Activated CD8-positive, alpha-beta T cell treated with anti-CD3 and anti-CD28 coated beads, Interleukin-2, amount 10 ng/mL, durations not matched to agents 7 days and 5 days (primary cell): Measurements from ENCODE around the gene PSMB8. TPM values are rescaled to one million over a fixed set of nuclear protein-coding genes. Genes with fewer than 3 reads are reported as not detected.

Source experiments
- ATAC-seq: fragments of 150-1000 bp; cut with Tn5 transposase; one replicate; pipeline ENCODE4 v1.10.0; 2021; ENCODE audit warnings: moderate library complexity
- CTCF ChIA-PET: fragments of 350-600 bp; sonication (Branson Sonifier 250); formaldehyde crosslinking; loops from one replicate; lab custom pipeline; 2021; ENCODE audit warnings: antibody characterized with exemption; lab: Charles Lee
- POLR2A ChIA-PET: fragments of 350-600 bp; sonication (Branson Sonifier 250); formaldehyde crosslinking; loops from one replicate; lab custom pipeline; 2021; ENCODE audit warnings: antibody characterized with exemption; lab: Charles Lee
- DNase-seq: peaks from one replicate; pipeline ENCODE4 v3.0.0-alpha.2; 2020
- H3K27ac Mint-ChIP-seq: one replicate; pipeline ENCODE4 v1.8.0; 2021; ENCODE audit warnings: mild to moderate bottlenecking, mixed read lengths
- H3K27me3 Mint-ChIP-seq: one replicate; pipeline ENCODE4 v1.8.0; 2021; ENCODE audit warnings: low read depth, mixed read lengths
- H3K36me3 Mint-ChIP-seq: one replicate; pipeline ENCODE4 v1.8.0; 2021; ENCODE audit warnings: low read depth, mixed read lengths
- H3K4me1 Mint-ChIP-seq: one replicate; pipeline ENCODE4 v1.8.0; 2021; ENCODE audit warnings: low read depth, mixed read lengths
- H3K4me3 Mint-ChIP-seq: one replicate; pipeline ENCODE4 v1.8.0; 2021; ENCODE audit warnings: mild to moderate bottlenecking, mixed read lengths
- H3K9me3 Mint-ChIP-seq: one replicate; pipeline ENCODE4 v1.8.0; 2022; ENCODE audit warnings: mixed read lengths; ENCODE audit not compliant: insufficient read depth
- total RNA-seq, 2 experiments: library from RNA; stranded (reverse); gene quantifications; one replicate each; pipeline ENCODE4 v1.2.3, GENCODE V29; 2021

Gene PSMB8
- total RNA-seq, 2 experiments from 2014 or later: 385 to 397 TPM

GRCh38 chr6:32857156-32857891, 13.5 kb upstream of the PSMB8 start:
- H3K4me1 Mint-ChIP-seq: peaks cover 48% of the 10 kb centered on the region
- ATAC-seq: no peak
- peak overlapping the region; percentile 60 for H3K27ac Mint-ChIP-seq
- CTCF ChIA-PET: interaction anchor here (0.5 to 9.6 kb wide), 7 partner anchors 10 to 625 kb away, joined by 3 to 400 read pairs (median 9); partner anchors contain the start of genes BRD2, HLA-DMA and TAP2
- H3K27me3 Mint-ChIP-seq: no peaks in the 10 kb centered on the region
- peaks cover 82% of the 10 kb centered on the region for H3K36me3 Mint-ChIP-seq
- H3K4me3 Mint-ChIP-seq: no peak overlapping the region
- H3K9me3 Mint-ChIP-seq: no peaks in the 10 kb centered on the region
- DNase-seq: no peak
- POLR2A ChIA-PET: interaction anchor here (0.6 to 9.1 kb wide), 7 partner anchors 10 to 127 kb away, joined by 3 to 812 read pairs (median 4); partner anchors contain the start of genes PSMB8 and TAP2

GRCh38 chr6:32855467-32856174, 11.8 kb upstream of the PSMB8 start:
- peak overlapping the region; percentile 97 for H3K4me3 Mint-ChIP-seq
- H3K27ac Mint-ChIP-seq: peak overlapping the region; percentile 100
- DNase-seq (peak; percentile 19), ATAC-seq (no peak)
- peaks cover 55% of the 10 kb centered on the region for H3K4me1 Mint-ChIP-seq
- peaks cover 84% of the 10 kb centered on the region for H3K36me3 Mint-ChIP-seq
- POLR2A ChIA-PET: interaction anchor here (1.0 to 9.1 kb wide), 7 partner anchors 9 to 394 kb away, joined by 3 to 812 read pairs (median 21); partner anchors contain the start of genes BRD2, PSMB8 and TAP2
- H3K9me3 Mint-ChIP-seq: no peaks in the 10 kb centered on the region
- H3K27me3 Mint-ChIP-seq: no peaks in the 10 kb centered on the region
- CTCF ChIA-PET: interaction anchor here (0.8 to 9.6 kb wide), 12 partner anchors 11 to 611 kb away, joined by 3 to 400 read pairs (median 8); partner anchors contain the start of genes HLA-DMA, PSMB8 and TAP2

- Mint-ChIP-seq H3K27ac (peak overlapping the region; percentile 100), H3K27me3 (no peaks in the 10 kb centered on the region), H3K9me3 (no peaks in the 10 kb centered on the region), H3K36me3 (peaks cover 87% of the 10 kb centered on the region), H3K4me1 (peaks cover 60% of the 10 kb centered on the region), H3K4me3 (peak overlapping the region; percentile 97)
- ATAC-seq: peak; percentile 42
- ChIA-PET POLR2A (interaction anchor here (0.6 to 9.1 kb wide), 12 partner anchors 9 to 395 kb away, joined by 3 to 812 read pairs (median 4); partner anchors contain the start of genes BRD2, PSMB8 and TAP2), CTCF (interaction anchor here (0.7 to 9.6 kb wide), 13 partner anchors 10 to 610 kb away, joined by 3 to 400 read pairs (median 11); partner anchors contain the start of genes HLA-DMA, PSMB8 and TAP2)
- peak; percentile 80 for DNase-seq
Observed at GRCh38 chr6:32854376-32855178, 10.7 kb upstream of the PSMB8 start.

DNA sequence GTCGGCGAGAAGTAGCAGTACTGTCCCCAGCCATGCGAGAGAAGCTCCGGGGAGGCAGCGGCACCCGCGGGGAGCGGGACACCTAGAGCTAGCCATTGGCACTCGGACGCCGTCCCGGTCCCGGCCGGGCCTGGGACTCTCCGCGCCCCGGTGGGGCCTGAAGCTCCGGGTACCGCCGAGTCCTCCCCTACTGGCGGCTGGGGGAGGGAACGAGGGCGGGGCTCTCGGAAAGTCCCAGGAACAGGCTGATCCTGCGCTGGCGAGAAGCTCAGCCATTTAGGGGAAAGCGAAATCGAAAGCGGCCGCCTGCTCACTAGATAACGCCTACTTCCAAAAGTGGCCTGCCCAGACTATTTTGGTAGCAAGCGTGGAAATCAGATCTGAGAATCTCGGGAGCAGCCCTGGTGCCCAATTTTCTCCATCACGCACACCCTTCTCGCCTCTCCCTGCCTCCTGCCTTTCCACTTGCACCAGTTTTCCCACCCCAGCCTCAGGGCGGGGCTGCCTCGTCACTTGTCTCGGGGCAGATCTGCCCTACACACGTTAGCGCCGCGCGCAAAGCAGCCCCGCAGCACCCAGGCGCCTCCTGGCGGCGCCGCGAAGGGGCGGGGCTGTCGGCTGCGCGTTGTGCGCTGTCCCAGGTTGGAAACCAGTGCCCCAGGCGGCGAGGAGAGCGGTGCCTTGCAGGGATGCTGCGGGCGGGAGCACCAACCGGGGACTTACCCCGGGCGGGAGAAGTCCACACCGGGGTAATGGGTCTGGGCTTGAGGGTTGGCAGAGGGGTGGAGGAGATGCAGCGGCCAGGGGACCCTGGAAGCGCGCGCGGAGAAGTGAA, 9.9 kb upstream of the PSMB8 start, which contains the start of the genes PSMB9 and TAP1:
Gene PSMB9, plus strand, starts transcription at position 652 of the 835 bp plus-strand sequence. Its CDS starts 38 bp downstream, at position 690.
Gene TAP1, minus strand, starts transcription at position 164 of the 835 bp plus-strand sequence. Its CDS starts 68 bp downstream, at position 96.
- Mint-ChIP-seq H3K4me1 (peaks cover 58% of the 10 kb centered on the region), H3K4me3 (peak within 1 kb of the TSS; percentile 97), H3K9me3 (no peaks in the 10 kb centered on the region), H3K27me3 (no peaks in the 10 kb centered on the region), H3K36me3 (peaks cover 85% of the 10 kb centered on the region), H3K27ac (peak within 1 kb of the TSS; percentile 100)
- ATAC-seq (peak; percentile 85), DNase-seq (peak; percentile 97)
- ChIA-PET CTCF (interaction anchor here (0.7 to 9.6 kb wide), 21 partner anchors 9 to 609 kb away, joined by 3 to 400 read pairs (median 4); partner anchors contain the start of genes BRD2, HLA-DMA, HLA-DPB1 and PSMB8), POLR2A (interaction anchor here (0.7 to 9.1 kb wide), 17 partner anchors 10 to 556 kb away, joined by 3 to 812 read pairs (median 4); partner anchors contain the start of genes BRD2, HLA-DMA, PSMB8 and TAP2)

GRCh38 chr6:32852844-32853540, 9.1 kb upstream of the PSMB8 start:
- Mint-ChIP-seq H3K27ac (peak overlapping the region; percentile 100), H3K4me3 (peak overlapping the region; percentile 97), H3K27me3 (no peaks in the 10 kb centered on the region), H3K4me1 (peaks cover 58% of the 10 kb centered on the region), H3K36me3 (peaks cover 86% of the 10 kb centered on the region), H3K9me3 (no peaks in the 10 kb centered on the region)
- peak; percentile 18 for ATAC-seq
- POLR2A ChIA-PET: interaction anchor here (0.8 to 9.1 kb wide), 13 partner anchors 11 to 131 kb away, joined by 3 to 812 read pairs (median 7); partner anchors contain the start of genes BRD2, HLA-DMA, PSMB8 and TAP2
- DNase-seq: peak; percentile 58
- CTCF ChIA-PET: interaction anchor here (0.7 to 9.6 kb wide), 18 partner anchors 8 to 223 kb away, joined by 3 to 400 read pairs (median 4); partner anchors contain the start of genes BRD2, HLA-DMA, HLA-DPB1 and PSMB8

- H3K4me3 Mint-ChIP-seq: peak overlapping the region; percentile 97
- peak; percentile 53 for DNase-seq
- ChIA-PET CTCF (interaction anchor here (1.1 to 9.6 kb wide), 7 partner anchors 7 to 132 kb away, joined by 5 to 400 read pairs (median 44); partner anchors contain the start of genes BRD2, PSMB8 and TAP2), POLR2A (interaction anchor here (1.0 to 9.1 kb wide), 14 partner anchors 10 to 132 kb away, joined by 3 to 812 read pairs (median 15); partner anchors contain the start of genes BRD2, HLA-DMA, PSMB8 and TAP2)
- no peak for ATAC-seq
- peaks cover 58% of the 10 kb centered on the region for H3K4me1 Mint-ChIP-seq
- H3K9me3 Mint-ChIP-seq: no peaks in the 10 kb centered on the region
- peak overlapping the region; percentile 100 for H3K27ac Mint-ChIP-seq
- peaks cover 86% of the 10 kb centered on the region for H3K36me3 Mint-ChIP-seq
- H3K27me3 Mint-ChIP-seq: no peaks in the 10 kb centered on the region
Observed at GRCh38 chr6:32852018-32852843, 8.4 kb upstream of the PSMB8 start.

DNA sequence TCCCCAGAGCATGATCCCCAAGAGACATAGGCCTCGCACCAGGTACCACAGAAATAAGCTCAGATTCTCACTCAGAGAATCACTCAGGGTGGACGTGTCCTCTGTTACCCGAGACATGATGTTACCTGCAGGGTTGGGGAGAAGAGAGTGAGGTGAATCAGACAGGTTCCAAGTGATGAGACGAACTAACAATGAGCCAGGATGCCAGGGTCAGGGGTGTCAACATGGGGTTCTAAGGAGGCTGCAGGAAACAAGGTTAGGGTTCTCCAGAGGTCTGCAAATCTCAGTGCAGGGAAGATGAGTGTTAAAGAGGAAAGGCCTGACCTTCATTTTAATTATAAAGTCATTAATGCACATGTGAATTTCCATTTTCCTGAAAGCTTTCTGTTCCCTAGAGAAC, 7.2 kb upstream of the PSMB8 start:
- POLR2A ChIA-PET: interaction anchor here (1.0 to 3.4 kb wide), 7 partner anchors 9 to 123 kb away, joined by 3 to 53 read pairs (median 7); partner anchors contain the start of gene TAP2
- no peak for ATAC-seq

DNA sequence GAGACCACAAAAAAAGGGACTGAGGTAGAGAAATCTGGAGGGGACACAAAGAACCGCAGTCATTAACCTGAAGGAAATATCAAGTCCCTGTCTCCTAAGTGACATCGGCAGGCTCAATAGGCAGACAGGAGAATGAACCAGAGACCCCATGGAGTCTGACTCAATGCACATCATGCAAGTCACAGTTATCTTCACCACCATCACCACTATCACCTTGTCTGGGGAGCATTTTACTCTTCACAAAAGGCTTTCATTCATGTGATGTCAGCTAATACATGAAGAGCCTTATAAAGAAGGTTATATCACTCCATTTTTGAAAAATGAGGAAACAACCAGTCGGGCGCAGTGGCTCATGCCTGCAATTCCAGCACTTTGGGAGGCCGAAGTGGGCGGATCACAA, 5.3 kb upstream of the PSMB8 start:
- H3K27ac Mint-ChIP-seq: peak overlapping the region; percentile 65
- DNase-seq (peak; percentile 20), ATAC-seq (no peak)
- H3K27me3 Mint-ChIP-seq: no peaks in the 10 kb centered on the region
- H3K36me3 Mint-ChIP-seq: peaks cover 84% of the 10 kb centered on the region
- POLR2A ChIA-PET: interaction anchor here (1.1 to 3.4 kb wide), 3 partner anchors 10 to 123 kb away, joined by 3 to 53 read pairs (median 18); partner anchors contain the start of gene TAP2
- CTCF ChIA-PET: interaction anchor here (1.4 to 3.4 kb wide), 2 partner anchors 11 to 19 kb away, joined by 5 to 44 read pairs; partner anchors contain the start of gene TAP2
- no peaks in the 10 kb centered on the region for H3K9me3 Mint-ChIP-seq
- H3K4me1 Mint-ChIP-seq: peaks cover 58% of the 10 kb centered on the region
- H3K4me3 Mint-ChIP-seq: peak overlapping the region; percentile 98

More for the DNA sequence above, 7.2 kb upstream of the PSMB8 start:
- CTCF ChIA-PET: interaction anchor here (0.9 to 3.4 kb wide), 5 partner anchors 10 to 134 kb away, joined by 3 to 44 read pairs (median 6); partner anchors contain the start of genes HLA-DMA and TAP2
- peak overlapping the region; percentile 100 for H3K27ac Mint-ChIP-seq
- H3K27me3 Mint-ChIP-seq: no peaks in the 10 kb centered on the region
- peak overlapping the region; percentile 97 for H3K4me3 Mint-ChIP-seq
- peaks cover 86% of the 10 kb centered on the region for H3K36me3 Mint-ChIP-seq
- peaks cover 58% of the 10 kb centered on the region for H3K4me1 Mint-ChIP-seq
- H3K9me3 Mint-ChIP-seq: no peaks in the 10 kb centered on the region
- peak; percentile 19 for DNase-seq
